Astrocyte of the spinal cord (primary cell): ENCODE results near the gene FOXK1.

Experiments used
- DNase-seq: peaks from one replicate; pipeline ENCODE4 v3.0.0; 2011; ENCODE audit warnings: low read depth, low spot score
- H3K4me3 ChIP-seq: 2 replicates; pipeline ENCODE4 v1.5.1; 2011; ENCODE audit warnings: low read depth, mild to moderate bottlenecking, low read length, moderate library complexity
- CTCF ChIP-seq: IDR thresholded peaks from 2 replicates; pipeline ENCODE4 v1.5.1; 2012; ENCODE audit warnings: low read depth, mild to moderate bottlenecking, low read length, inconsistent platforms
- in situ Hi-C: cut with HindIII; loops from 2 replicates; pipeline ENCODE4 v1.10.0; 2017; ENCODE audit warnings: low sequenced_read_pairs

The FOXK1 gene

GRCh38 chr7:4699841-4700240 lies 17.7 kb downstream of the FOXK1 start:
- in situ Hi-C loops = no loop called here
- no peak for DNase-seq
- H3K4me3 ChIP-seq = no peak overlapping the region
- no peak for TF ChIP-seq CTCF

- in situ Hi-C loops = no loop called here
- peak; percentile 93 for DNase-seq
- no peak overlapping the region for H3K4me3 ChIP-seq
- TF ChIP-seq CTCF = peak; percentile 13
Observed at GRCh38 chr7:4700577-4701235, 18.6 kb downstream of the FOXK1 start.

- no peak for TF ChIP-seq CTCF
- in situ Hi-C loops = no loop called here
- DNase-seq = no peak
- no peak overlapping the region for H3K4me3 ChIP-seq
Observed at GRCh38 chr7:4702961-4703512, 20.9 kb downstream of the FOXK1 start.

- no peak for DNase-seq
- no peak for TF ChIP-seq CTCF
- in situ Hi-C loops = no loop called here
- no peak overlapping the region for H3K4me3 ChIP-seq
Observed at GRCh38 chr7:4703532-4703931, 21.4 kb downstream of the FOXK1 start.

- DNase-seq = peak; percentile 45
- H3K4me3 ChIP-seq = no peak overlapping the region
- in situ Hi-C loops = no loop called here
- no peak for TF ChIP-seq CTCF
Observed at GRCh38 chr7:4706384-4707216, 24.5 kb downstream of the FOXK1 start.

GRCh38 chr7:4707217-4707741 lies 25.2 kb downstream of the FOXK1 start:
- in situ Hi-C loops = no loop called here
- TF ChIP-seq CTCF = no peak
- no peak overlapping the region for H3K4me3 ChIP-seq
- peak; percentile 54 for DNase-seq
